HG03457 (cell line): Measurements from ENCODE around the gene MED27.
"Not testable (repeated sequence)": the region's sequence is repeated elsewhere in the genome, so short reads cannot be mapped to it uniquely, and the experiment has no call there.

Experiments
- ATAC-seq: cut with Tn5 transposase; IDR thresholded peaks from one replicate; pipeline ENCODE4 v1.9.1; 2021; ENCODE audit warnings: moderate number of reproducible peaks; ENCODE audit not compliant: unreplicated experiment

MED27 gene

DNA sequence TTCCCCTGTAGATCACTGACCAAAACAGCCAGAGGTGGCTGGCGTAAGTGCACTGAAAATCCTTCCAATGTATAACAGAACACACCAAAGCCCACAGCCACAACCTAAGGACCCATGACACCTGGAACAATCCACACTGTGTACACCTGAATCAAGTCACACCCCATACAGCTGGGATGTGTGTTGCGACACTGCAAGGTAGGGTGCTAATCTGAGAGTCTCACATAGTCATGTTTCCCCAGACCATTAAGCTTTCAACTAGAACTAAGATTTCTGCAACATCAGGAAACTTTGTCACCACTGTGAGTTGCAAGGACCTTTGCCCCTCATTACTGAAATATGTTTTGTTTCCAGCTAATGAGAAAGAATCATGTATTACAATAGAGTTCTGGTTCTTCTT lies 59.4 kb downstream of the MED27 start:
- ATAC-seq: no peak

DNA sequence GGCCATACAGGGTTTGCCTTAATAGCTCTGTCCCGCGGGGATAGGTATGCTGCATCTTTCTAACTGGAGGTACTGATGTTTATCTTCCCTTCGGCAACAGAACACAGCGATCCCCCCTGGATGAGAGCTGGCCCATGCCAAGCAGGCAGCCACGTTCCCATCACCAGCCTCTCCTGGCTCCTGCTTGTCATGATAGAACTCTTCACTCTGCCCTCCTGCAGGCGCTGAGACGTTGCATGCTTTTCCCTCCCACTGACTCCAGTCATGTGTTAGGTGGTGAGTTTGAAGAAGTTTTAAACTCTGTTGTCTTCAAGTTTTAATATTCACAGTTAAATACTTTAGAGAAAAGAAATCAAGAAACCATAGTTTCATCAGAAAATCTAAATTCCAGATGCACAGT lies 60.0 kb downstream of the MED27 start:
- no peak for ATAC-seq

DNA sequence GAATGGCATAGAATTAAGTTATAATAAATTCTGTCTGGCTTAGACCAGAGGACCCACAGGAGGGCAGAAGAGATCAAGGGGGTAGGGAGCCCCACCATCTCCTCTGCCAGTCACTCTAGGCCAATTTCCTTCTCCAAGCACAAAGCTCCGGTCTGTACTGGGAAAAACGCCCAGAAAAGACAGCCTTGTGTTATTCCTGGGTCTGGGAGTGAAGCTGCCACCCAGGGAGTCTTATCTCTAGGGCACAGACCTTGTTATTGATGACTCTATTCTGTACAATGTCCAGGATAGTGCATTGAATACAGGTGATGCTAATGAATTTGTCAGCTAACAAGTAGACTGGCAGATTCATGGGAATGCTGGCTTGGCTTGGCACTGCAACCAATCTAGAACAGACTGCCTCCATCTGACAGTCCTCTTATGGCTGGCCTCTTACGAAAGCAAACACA lies 60.7 kb downstream of the MED27 start:
- no peak for ATAC-seq

DNA sequence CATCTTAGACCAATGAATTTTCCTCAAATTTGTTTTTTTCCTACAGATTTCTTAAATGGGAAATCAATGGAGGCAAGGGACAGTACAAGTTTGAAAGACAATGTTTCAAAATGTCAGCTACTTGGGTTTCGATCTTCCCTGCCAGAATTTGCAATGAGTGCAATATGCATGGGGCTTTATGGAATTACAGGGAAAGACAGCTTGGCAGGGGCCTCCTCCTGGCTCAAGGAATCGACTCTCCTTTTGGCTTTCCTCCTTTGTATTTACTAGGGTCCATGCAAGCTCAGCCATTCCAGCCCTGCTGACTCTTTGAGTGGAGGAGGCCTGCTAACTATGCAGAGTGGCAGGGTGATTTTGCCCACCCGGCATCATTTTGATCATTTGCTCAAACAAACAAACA lies 63.2 kb downstream of the MED27 start:
- ATAC-seq: no peak

DNA sequence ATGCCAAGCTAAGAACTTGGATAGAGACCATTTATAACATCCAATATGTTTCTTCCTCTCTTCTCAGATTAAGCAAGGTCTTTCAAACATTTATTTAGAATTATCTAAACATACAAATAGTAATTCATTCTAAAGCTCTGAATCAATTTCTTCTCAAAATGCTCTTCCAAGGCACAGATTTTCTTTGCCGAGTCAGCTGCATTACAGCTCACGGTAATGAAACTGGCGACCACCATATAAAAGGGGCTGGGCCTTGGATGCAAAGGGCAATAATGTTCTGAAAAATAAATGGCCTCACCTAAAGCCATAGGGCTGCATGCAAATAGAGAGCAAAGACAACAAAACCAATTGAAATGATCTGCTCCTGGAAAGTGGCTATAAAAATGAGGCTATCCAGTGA lies 63.8 kb downstream of the MED27 start:
- no peak for ATAC-seq

DNA sequence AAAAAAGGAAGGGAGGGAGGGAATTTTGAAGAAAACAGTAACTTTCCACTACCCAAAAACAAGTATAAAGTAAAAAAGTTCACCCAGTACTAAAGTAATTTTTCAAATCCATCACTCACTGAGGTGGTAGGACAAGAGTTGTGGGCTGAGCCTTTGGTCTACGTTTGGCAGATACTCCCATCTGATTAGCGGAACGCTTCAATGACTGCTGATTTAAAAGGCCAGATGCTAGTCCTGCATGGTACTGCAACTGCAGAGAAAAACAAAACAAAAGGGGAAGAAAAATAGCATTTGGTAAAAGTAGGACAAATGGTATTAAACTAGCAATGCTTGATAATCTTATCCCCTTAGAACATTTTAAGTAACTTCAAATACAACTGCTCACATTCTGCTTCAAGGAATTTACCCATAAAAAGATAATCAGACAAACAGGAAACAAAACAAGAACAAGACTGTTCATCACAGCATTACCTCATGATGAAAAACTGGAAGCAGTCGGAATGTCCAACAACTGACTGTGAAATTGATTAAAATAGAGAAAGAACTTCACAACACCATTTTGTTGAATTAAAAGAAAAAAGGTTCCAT lies 65.4 kb downstream of the MED27 start:
- ATAC-seq: no peak

DNA sequence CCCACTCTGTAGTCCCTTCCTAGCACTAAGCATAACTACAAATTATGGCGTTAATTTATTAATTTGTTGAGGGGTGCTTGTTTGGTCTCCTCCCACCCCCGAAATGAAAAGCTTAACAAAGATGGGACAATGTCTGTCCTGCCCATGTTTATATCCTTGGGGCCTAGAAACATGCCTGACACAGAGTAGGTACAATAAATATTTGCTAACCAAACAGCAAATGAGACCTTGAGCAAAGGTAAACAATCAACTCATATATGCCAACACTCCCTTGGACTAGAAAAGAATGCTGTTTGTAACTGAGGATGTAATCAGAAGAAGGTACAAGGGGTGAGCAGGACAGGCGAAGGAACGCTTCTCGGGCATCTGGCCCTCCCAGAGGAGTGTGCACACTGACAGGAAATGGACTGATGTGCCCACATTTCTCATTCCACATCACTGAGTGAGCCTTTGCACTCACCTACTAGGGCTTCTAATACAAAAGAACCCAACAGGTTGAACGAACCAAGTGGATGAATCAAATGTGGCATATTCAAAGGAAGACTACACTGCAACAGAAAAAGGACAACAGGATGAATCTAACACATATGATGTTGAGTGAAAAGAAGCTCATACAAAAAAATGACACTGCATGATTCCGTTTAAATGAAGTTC lies 66.8 kb downstream of the MED27 start:
- ATAC-seq: no peak

DNA sequence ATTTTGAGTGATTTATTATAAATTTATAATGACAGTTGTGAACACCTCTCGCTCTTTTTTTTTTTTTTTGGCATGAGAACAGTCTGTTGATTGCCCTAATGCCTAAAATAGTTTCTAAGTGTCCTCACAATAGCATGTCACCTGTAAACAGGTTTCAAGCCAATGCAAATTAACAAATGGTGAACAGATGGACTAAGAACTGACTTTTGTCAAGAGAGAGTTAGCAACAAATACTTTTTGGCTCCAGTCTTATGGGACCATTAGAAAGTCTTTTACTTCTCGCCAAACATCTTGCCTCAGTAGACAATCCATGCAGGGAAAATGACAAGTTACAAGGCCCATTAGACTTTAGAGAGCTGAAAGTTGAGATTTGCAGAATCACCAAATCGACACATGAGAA lies 67.8 kb downstream of the MED27 start:
- no peak for ATAC-seq

DNA sequence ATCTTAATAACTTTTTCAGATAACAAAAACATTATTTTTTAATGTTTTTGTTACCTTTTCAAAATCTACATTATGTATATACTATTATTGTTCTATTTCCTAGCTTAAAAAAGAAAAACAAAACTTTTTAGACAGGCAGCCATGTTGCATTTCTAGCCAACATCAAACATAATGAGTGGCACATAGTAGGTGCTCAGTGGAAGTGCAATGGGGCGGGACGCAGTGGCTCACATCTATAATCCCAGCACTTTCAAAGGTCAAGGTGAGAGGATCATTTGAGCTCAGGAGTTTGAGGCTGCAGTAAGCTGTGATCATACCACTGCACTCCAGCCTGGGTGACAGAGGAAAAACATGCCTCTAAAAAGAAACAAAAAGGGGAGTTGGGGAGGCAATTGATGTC lies 68.4 kb downstream of the MED27 start:
- ATAC-seq: no peak

DNA sequence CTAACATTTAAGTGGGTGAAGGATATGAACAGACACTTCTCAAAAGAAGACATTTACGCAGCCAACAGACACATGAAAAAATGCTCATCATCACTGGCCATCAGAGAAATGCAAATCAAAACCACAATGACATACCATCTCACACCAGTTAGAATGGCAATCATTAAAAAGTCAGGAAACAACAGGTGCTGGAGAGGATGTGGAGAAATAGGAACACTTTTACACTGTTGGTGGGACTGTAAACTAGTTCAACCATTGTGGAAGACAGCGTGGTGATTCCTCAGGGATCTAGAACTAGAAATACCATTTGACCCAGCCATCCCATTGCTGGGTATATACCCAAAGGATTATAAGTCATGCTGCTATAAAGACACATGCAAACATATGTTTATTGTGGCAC lies 69.5 kb downstream of the MED27 start:
- ATAC-seq: not testable (repeated sequence)

DNA sequence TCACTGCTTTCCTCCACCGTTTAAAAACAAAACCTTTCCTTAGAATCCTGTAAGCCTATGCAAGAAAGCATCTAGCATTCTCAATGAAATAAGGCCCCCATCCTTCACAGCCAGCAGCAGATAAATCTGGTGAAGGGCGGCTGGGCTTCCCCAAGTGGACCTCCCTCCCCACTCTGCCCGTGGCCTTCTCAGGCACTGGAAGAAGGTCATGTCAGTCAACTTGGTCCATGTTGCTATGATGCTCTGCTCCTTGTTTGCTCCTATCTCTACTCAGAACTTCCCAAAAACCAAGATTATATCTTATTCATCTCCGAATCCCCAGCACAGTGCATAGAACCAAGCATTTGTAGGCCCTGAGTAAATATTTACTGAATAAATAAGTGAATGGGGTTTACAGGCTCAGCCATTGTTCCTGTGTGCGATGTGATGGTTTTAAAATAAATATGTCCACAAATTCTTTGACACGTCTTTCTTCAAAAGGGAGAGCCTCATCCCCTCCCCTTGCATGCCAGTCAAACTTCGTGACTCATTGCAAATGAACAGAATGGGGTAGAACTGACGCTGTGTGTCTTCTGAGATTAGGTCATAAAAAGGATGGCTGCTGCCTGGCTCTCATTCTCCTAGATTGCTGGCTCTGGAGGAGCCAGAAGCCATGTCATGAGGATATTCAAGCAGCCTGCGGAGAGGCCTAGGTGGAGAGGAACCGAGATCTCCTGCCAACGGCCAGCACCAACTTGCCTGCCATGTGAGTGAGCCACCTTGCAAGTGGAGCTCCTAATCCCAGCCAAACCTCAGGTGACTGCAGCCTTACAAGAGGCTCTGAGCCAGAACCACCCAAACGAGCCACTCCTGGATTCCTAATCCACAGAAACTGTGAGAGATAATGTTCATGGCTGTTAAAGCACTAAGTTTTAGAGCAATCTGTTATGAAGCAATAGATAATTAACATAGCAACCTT lies 70.5 kb downstream of the MED27 start:
- ATAC-seq: no peak

DNA sequence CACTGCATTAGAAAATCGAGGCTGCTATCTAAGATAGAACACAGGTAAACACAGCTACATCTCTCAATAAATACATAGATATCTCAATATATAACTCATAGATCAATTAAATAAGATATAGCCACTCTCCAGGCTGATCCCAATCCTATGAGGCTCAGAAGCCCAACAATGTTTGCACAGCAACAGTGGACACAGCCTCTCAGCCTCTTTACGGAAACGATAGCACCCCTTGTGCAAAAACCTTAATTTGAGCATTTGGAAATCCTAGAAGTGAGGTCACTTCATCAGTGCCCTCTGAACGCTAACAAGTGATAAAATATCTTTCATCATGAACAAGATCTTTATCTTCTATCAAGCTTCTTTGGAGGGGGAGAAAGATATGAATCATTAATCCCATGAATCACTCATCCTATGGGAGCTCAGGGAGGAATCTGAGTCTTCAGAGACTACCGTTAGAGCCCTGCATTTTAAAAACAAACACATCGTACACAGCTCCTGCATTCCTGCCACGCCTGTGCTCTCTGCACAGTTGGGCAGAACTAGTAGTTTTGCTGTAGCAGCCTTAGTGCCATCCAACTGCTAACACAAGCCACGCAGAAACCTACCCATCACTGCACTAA lies 71.4 kb downstream of the MED27 start:
- no peak for ATAC-seq

DNA sequence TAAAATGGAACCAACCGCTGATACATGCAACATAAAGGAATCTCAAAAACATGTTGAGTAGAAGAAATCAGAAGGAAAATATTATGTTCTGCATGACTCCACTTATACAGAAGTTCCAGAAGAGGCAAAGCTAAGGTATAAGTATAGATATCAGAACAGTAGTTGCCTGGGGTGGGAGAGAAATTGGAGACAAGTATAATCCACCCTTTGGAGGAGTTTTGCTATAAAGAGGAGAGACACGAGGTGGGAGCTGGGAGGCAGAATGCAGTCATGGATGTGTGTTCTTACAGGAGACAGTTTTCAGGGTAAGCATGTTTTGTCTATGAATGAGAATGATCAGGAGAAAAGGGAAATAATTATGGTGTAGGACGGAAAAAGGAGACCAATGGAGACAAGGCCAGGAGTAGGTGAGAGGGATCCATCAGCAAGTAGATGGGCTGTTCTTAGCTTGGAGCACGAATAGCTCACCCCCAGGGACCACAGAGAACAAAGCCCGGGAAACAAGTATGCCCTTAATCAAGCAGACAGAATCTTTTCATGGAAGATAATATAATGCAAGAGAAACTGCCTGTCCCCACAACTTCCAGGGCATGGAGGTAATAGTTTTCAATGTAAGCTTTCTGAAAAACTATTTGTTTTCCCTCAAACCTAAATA lies 72.2 kb downstream of the MED27 start:
- ATAC-seq: no peak

DNA sequence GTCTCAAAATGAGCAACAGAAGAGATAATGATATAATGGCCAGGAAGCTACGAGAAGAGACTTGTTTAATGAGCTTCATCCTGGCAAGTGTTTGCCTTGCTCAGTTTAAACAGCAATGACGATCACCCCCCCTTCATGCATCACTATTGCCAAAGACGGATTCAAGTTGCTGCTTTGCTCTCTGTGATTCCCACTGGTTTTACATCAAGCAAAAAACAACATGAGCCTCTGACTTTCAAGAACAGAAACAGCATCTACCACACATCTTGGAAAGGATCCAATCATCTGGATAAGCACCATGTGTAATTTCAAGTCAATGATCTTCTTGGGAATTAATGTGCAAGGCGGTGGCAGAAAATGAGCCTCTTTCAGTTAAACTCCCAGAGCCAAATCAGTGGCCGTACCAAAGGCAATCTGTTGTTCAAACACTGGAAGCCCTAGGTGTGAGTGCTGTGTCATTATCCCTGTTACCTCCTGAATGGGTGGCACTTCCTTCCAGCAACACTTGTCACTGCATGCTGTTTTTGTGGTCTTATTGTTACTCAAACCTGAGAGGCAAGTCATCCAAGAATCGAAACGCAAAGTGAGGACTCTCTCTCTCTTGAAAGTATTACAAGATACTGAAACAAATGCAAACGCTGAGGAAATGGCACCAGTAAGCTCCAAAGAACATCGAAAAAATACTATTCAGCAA lies 72.8 kb downstream of the MED27 start:
- no peak for ATAC-seq

DNA sequence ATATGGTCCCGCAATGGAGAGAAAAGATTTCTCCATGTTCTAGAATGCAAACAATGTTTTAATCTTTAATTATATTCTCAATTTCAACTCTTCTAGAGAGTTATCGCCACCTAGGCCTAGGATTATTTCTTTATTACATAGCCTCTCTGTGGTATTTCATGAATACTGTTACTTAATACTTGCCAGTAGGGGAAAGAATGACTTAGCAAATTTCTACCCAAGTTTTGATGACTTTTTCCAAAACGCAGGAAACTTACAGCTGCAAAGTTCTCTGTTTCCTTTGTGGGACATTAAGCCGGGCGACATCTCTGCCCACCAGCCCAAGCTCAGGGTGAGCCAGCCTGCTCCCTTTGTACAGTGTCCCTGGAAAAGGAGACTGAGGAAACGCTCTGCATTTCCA lies 73.8 kb downstream of the MED27 start:
- ATAC-seq: no peak

DNA sequence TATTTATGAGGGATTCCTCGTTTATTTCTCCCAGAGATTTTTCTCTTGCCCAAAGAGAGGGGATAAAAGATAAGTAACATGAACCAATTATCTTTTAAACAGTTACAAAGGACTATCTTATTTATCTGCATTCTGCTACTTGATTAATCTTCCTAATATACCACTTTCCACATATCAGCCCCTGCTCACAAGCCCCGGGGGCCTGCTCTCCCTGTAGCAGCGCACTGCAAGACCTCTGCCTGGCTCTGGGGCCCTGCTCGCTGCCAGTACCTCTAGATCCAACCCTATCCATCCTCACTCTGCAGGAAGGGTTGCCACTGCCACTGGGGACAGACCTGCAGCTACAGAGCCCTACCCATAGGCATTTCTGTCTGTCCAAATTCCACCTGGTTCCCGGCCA lies 75.3 kb downstream of the MED27 start:
- no peak for ATAC-seq

DNA sequence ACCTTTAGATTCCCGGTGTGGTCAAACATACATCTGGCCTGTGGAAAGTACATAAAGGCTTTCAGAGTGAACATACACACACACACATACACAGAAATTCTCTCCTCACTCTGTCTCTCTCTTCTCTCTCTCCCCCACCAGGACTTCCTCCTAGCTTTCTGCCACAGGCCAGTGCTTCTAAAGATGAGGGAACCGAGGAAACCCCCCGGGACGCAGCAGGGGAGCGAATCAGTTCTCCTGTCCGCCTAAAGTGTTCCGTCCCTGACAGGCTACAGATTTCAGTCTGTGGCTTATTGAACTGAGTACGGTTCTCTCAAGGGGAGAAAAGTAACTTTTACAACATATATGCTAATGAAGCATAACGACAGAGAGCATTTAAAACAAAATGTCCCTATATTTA lies 75.8 kb downstream of the MED27 start:
- no peak for ATAC-seq

DNA sequence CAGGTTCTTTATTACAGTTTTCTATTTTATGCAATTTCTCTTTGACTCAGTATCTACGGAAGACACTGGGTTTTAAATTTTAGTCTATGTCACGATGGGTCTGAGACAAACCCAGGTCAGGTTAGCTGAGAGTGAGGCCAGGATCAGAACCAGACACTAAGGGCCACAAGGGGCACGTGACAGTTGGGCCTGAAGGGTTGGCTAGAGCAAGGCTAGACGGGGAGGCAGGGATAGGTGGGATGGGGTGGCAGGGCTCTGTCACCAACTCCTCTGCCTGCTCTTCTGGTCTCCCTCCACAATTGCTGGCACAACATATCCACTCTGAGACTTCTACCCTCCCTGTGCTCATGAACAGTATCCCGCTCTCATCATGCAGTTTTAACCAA lies 76.4 kb downstream of the MED27 start:
- ATAC-seq: no peak

DNA sequence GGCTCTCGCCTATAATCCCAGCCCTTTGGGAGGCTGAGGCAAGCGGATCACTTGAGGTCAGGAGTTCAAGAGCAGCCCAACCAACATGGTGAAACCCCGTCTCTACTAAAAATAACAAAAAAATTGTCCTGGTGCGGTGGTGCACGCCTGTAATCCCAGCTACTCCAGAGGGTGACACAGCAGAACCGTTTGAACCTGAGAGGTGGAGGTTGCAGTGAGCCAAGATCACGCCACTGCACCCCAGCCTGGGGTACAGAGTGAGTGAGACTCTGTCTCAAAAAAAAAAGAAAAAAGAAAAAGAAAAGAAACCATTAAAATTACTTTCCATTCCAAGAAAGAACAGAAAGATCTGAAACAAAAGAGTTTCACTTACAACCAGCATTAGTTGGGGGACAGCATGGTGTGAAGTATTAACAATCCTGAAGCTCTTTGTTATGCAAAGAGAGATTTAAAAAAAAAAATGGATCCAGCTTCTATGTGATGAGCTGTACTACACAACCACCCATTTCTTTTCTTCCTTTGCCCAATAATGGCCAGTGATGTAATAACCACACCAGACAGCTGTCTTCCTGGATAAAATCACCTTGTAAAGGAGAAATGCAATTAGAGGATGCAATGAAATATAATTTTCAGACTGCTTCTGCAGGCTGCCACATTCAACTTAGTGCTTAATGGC lies 76.9 kb downstream of the MED27 start:
- ATAC-seq: no peak

DNA sequence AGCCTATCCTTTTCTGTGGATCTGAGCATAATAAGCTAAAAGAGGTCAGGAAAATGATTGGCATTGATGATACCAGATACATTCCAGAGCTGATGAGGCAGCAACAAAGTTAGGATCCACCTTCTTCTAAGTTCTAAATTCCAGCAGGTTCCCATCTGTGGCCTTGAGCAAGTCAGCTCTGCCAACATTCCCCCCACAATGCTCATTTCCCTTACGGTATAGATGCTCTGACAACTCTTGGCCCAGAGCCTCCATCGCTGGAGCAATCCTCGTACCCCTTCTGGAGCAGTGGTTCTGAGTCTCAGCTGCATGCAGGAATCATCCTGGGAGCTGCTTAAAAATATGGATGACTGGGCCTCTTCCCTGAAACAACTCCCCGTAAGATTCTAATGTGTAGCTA lies 78.1 kb downstream of the MED27 start:
- ATAC-seq: no peak
